WTC11 (cell line): ENCODE data around the gene ARL15. TPM values are rescaled to one million over a fixed set of nuclear protein-coding genes. Genes with fewer than 3 reads are reported as not detected.

Experiments used
- ATAC-seq: fragments of 200-7000 bp; cut with Tn5 transposase; 2 replicates; pipeline ENCODE4 v1.10.0; 2021; ENCODE audit warnings: mild to moderate bottlenecking, moderate library complexity
- CTCF ChIA-PET: fragments of 300-600 bp; sonication (Branson Sonifier 250); formaldehyde crosslinking; loops from one replicate; lab custom pipeline; 2021; ENCODE audit warnings: antibody characterized with exemption; lab: Charles Lee
- POLR2A ChIA-PET: fragments of 350-600 bp; sonication (Branson Sonifier 250); formaldehyde crosslinking; loops from one replicate; lab custom pipeline; 2021; ENCODE audit warnings: antibody characterized with exemption; lab: Charles Lee
- DNase-seq: peaks from one replicate; pipeline ENCODE4 v3.0.0; 2021; ENCODE audit warnings: low spot score
- H3K27ac Mint-ChIP-seq: 2 replicates; pipeline ENCODE4 v1.8.0; 2021; ENCODE audit warnings: mixed read lengths
- H3K27me3 Mint-ChIP-seq: 2 replicates; pipeline ENCODE4 v1.8.0; 2021; ENCODE audit warnings: low read depth, mild to moderate bottlenecking, moderate library complexity, mixed read lengths
- H3K36me3 Mint-ChIP-seq: 2 replicates; pipeline ENCODE4 v1.8.0; 2021; ENCODE audit warnings: mixed read lengths
- H3K4me1 Mint-ChIP-seq: 2 replicates; pipeline ENCODE4 v1.8.0; 2022; ENCODE audit warnings: mixed read lengths
- H3K4me3 Mint-ChIP-seq: 2 replicates; pipeline ENCODE4 v1.8.0; 2021; ENCODE audit warnings: mild to moderate bottlenecking, moderate library complexity, mixed read lengths
- H3K9me3 Mint-ChIP-seq: 2 replicates; pipeline ENCODE4 v1.8.0; 2021; ENCODE audit warnings: mixed read lengths
- CDX4 ChIP-seq: fragments of 250-450 bp; sonication (Bioruptor Pico); IDR thresholded peaks from 2 replicates; pipeline ENCODE4 v1.9.0; 2021; ENCODE audit warnings: moderate library complexity, mild to moderate bottlenecking, inconsistent platforms, borderline replicate concordance
- CREB1 ChIP-seq: sonication (generic); formaldehyde crosslinking; IDR thresholded peaks from 2 replicates; pipeline ENCODE4 v1.8.0; 2023; ENCODE audit warnings: mild to moderate bottlenecking, missing genetic modification reagents
- GRHL2 ChIP-seq: fragments of 250-450 bp; sonication (Bioruptor Pico); IDR thresholded peaks from 2 replicates; pipeline ENCODE4 v1.8.0; 2022; ENCODE audit warnings: mild to moderate bottlenecking, moderate library complexity; ENCODE audit not compliant: insufficient replicate concordance, severe bottlenecking
- HMGA2 ChIP-seq: fragments of 250-450 bp; sonication (Bioruptor Pico); IDR thresholded peaks from 2 replicates; pipeline ENCODE4 v1.4.0; 2021; ENCODE audit warnings: mild to moderate bottlenecking, moderate library complexity
- IRF1 ChIP-seq: sonication (generic); formaldehyde crosslinking; IDR thresholded peaks from 2 replicates; pipeline ENCODE4 v1.8.0; 2023; ENCODE audit warnings: missing genetic modification reagents
- NFYB ChIP-seq: sonication (generic); formaldehyde crosslinking; conservative IDR thresholded peaks from 2 replicates; pipeline ENCODE4 v1.8.0; 2022; ENCODE audit warnings: low read depth, missing genetic modification reagents
- NR1H2 ChIP-seq: sonication (generic); formaldehyde crosslinking; IDR thresholded peaks from 2 replicates; pipeline ENCODE4 v1.9.0; 2021; ENCODE audit warnings: mild to moderate bottlenecking, moderate library complexity, missing genetic modification reagents
- NR3C1 ChIP-seq: sonication (generic); formaldehyde crosslinking; conservative IDR thresholded peaks from 2 replicates; pipeline ENCODE4 v1.8.1; 2023; ENCODE audit warnings: low read depth, mild to moderate bottlenecking, missing genetic modification reagents
- OVOL2 ChIP-seq: fragments of 250-450 bp; sonication (Bioruptor Pico); IDR thresholded peaks from 2 replicates; pipeline ENCODE4 v1.9.0; 2021; ENCODE audit warnings: mild to moderate bottlenecking, borderline replicate concordance
- RORB ChIP-seq: fragments of 250-450 bp; sonication (Bioruptor Pico); IDR thresholded peaks from 2 replicates; pipeline ENCODE4 v1.9.0; 2021; ENCODE audit warnings: mild to moderate bottlenecking
- SOX15 ChIP-seq: fragments of 250-450 bp; sonication (Bioruptor Pico); IDR thresholded peaks from 2 replicates; pipeline ENCODE4 v1.9.0; 2021; ENCODE audit warnings: mild to moderate bottlenecking
- SP1 ChIP-seq: sonication (generic); formaldehyde crosslinking; conservative IDR thresholded peaks from 2 replicates; pipeline ENCODE4 v1.8.1; 2022; ENCODE audit warnings: missing genetic modification reagents
- TCF7 ChIP-seq: sonication (generic); formaldehyde crosslinking; IDR thresholded peaks from 2 replicates; pipeline ENCODE4 v1.8.0; 2022; ENCODE audit warnings: mild to moderate bottlenecking, low read depth, missing genetic modification reagents, moderate library complexity
- ZMAT4 ChIP-seq: fragments of 250-450 bp; sonication (Bioruptor Pico); IDR thresholded peaks from 2 replicates; pipeline ENCODE4 v1.9.0; 2021; ENCODE audit warnings: mild to moderate bottlenecking
- ZNF219 ChIP-seq: sonication (generic); formaldehyde crosslinking; IDR thresholded peaks from 2 replicates; pipeline ENCODE4 v1.8.0; 2023; ENCODE audit warnings: missing genetic modification reagents, mild to moderate bottlenecking, borderline replicate concordance
- ZNF317 ChIP-seq: sonication (generic); formaldehyde crosslinking; IDR thresholded peaks from 2 replicates; pipeline ENCODE4 v1.8.1; 2023; ENCODE audit warnings: low read depth, mild to moderate bottlenecking, moderate library complexity, missing genetic modification reagents, borderline replicate concordance
- ZSCAN18 ChIP-seq: fragments of 250-450 bp; sonication (Bioruptor Pico); IDR thresholded peaks from 2 replicates; pipeline ENCODE4 v2.1.2; 2022; ENCODE audit warnings: mild to moderate bottlenecking, moderate library complexity
- total RNA-seq: library from RNA; stranded (reverse); gene quantifications from 3 replicates; pipeline ENCODE4 v1.2.3, GENCODE V29; 2021
- TF ChIP-seq, protein P1 (sequence below): sonication (generic); formaldehyde crosslinking; IDR thresholded peaks from 2 replicates; pipeline ENCODE4 v1.8.0; 2023; ENCODE audit warnings: missing genetic modification reagents, mild to moderate bottlenecking, borderline replicate concordance
- TF ChIP-seq, protein P2 (sequence below): sonication (generic); formaldehyde crosslinking; IDR thresholded peaks from 2 replicates; pipeline ENCODE4 v1.8.1; 2023; ENCODE audit warnings: mild to moderate bottlenecking, missing genetic modification reagents, moderate library complexity
- TF ChIP-seq, protein P3 (sequence below): sonication (generic); formaldehyde crosslinking; IDR thresholded peaks from 2 replicates; pipeline ENCODE4 v1.8.1; 2023; ENCODE audit warnings: mild to moderate bottlenecking, missing genetic modification reagents
- TF ChIP-seq, protein P4 (sequence below): sonication (generic); formaldehyde crosslinking; IDR thresholded peaks from 2 replicates; pipeline ENCODE4 v1.8.0; 2022; ENCODE audit warnings: mild to moderate bottlenecking, missing genetic modification reagents

ARL15 gene
- total RNA-seq, 1 experiment from 2014 or later, result 20.1 TPM

DNA sequence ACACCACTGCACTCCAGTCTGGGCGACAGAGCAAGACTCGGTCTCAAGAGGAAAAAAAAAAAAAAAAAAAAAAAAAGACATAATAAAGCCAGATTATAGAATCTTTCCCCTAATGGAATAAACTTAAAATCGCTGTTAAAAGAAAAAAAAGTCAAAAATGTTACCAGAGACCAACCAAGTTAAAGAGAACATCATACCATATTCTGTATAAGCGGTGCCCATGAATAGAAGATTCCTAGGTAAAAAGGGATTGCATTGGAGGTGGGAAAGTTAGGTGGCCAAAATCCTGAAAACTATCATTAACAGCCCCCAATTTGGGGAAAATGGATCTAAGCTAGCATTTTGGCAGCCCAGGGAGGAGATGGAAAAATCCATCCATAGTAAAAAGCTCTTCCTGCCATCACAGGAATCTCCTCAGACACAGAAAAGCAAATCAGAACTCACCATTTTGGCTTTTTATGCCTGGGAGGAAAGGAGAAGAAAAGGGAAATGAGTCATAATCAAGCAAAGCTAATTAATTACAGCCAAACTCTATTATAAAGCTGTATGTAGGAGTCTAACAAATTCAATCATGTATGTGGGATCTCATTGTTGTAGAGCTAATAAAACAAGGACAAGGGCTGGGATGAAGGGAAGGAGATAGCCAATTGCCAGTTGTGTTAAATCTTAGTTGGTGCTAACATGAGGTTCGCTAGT, 363.8 kb downstream of the ARL15 start:
- ChIA-PET POLR2A (no interaction called here), CTCF (no interaction called here)
- no peaks in the 10 kb centered on the region; the same call in 1 of the 2 replicates for H3K36me3 Mint-ChIP-seq
- ATAC-seq, result no peak
- H3K4me1 Mint-ChIP-seq, result peaks cover 60% of the 10 kb centered on the region
- DNase-seq, result no peak
- H3K27me3 Mint-ChIP-seq, result no peaks in the 10 kb centered on the region
- H3K27ac Mint-ChIP-seq, result peak overlapping the region; percentile 52; the same call in 1 of the 2 replicates
- no peak for TF ChIP-seq SOX15 (CRISPR knock-in tag)
- no peak for TF ChIP-seq CDX4
- no peak for TF ChIP-seq ZMAT4 (CRISPR knock-in tag)
- no peak for TF ChIP-seq OVOL2 (CRISPR knock-in tag)
- no peak for TF ChIP-seq RORB (CRISPR knock-in tag)
- TF ChIP-seq, protein P1, sequence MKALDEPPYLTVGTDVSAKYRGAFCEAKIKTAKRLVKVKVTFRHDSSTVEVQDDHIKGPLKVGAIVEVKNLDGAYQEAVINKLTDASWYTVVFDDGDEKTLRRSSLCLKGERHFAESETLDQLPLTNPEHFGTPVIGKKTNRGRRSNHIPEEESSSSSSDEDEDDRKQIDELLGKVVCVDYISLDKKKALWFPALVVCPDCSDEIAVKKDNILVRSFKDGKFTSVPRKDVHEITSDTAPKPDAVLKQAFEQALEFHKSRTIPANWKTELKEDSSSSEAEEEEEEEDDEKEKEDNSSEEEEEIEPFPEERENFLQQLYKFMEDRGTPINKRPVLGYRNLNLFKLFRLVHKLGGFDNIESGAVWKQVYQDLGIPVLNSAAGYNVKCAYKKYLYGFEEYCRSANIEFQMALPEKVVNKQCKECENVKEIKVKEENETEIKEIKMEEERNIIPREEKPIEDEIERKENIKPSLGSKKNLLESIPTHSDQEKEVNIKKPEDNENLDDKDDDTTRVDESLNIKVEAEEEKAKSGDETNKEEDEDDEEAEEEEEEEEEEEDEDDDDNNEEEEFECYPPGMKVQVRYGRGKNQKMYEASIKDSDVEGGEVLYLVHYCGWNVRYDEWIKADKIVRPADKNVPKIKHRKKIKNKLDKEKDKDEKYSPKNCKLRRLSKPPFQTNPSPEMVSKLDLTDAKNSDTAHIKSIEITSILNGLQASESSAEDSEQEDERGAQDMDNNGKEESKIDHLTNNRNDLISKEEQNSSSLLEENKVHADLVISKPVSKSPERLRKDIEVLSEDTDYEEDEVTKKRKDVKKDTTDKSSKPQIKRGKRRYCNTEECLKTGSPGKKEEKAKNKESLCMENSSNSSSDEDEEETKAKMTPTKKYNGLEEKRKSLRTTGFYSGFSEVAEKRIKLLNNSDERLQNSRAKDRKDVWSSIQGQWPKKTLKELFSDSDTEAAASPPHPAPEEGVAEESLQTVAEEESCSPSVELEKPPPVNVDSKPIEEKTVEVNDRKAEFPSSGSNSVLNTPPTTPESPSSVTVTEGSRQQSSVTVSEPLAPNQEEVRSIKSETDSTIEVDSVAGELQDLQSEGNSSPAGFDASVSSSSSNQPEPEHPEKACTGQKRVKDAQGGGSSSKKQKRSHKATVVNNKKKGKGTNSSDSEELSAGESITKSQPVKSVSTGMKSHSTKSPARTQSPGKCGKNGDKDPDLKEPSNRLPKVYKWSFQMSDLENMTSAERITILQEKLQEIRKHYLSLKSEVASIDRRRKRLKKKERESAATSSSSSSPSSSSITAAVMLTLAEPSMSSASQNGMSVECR (CRISPR knock-in tag), result no peak
- TF ChIP-seq CREB1 (CRISPR knock-in tag), result no peak
- TF ChIP-seq GRHL2 (CRISPR knock-in tag), result no peak
- TF ChIP-seq, protein P2, sequence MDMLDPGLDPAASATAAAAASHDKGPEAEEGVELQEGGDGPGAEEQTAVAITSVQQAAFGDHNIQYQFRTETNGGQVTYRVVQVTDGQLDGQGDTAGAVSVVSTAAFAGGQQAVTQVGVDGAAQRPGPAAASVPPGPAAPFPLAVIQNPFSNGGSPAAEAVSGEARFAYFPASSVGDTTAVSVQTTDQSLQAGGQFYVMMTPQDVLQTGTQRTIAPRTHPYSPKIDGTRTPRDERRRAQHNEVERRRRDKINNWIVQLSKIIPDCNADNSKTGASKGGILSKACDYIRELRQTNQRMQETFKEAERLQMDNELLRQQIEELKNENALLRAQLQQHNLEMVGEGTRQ, result no peak
- no peak for TF ChIP-seq ZNF219 (CRISPR knock-in tag)
- TF ChIP-seq ZNF317 (CRISPR knock-in tag), result no peak
- no peak for TF ChIP-seq HMGA2 (CRISPR knock-in tag)
- no peak for TF ChIP-seq NR1H2 (CRISPR knock-in tag)
- TF ChIP-seq, protein P3, sequence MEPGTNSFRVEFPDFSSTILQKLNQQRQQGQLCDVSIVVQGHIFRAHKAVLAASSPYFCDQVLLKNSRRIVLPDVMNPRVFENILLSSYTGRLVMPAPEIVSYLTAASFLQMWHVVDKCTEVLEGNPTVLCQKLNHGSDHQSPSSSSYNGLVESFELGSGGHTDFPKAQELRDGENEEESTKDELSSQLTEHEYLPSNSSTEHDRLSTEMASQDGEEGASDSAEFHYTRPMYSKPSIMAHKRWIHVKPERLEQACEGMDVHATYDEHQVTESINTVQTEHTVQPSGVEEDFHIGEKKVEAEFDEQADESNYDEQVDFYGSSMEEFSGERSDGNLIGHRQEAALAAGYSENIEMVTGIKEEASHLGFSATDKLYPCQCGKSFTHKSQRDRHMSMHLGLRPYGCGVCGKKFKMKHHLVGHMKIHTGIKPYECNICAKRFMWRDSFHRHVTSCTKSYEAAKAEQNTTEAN (CRISPR knock-in tag), result no peak
- no peak for TF ChIP-seq NFYB (CRISPR knock-in tag)
- TF ChIP-seq NR3C1 (CRISPR knock-in tag), result no peak
- H3K9me3 Mint-ChIP-seq, result peaks cover 5% of the 10 kb centered on the region
- no peak overlapping the region for H3K4me3 Mint-ChIP-seq

DNA sequence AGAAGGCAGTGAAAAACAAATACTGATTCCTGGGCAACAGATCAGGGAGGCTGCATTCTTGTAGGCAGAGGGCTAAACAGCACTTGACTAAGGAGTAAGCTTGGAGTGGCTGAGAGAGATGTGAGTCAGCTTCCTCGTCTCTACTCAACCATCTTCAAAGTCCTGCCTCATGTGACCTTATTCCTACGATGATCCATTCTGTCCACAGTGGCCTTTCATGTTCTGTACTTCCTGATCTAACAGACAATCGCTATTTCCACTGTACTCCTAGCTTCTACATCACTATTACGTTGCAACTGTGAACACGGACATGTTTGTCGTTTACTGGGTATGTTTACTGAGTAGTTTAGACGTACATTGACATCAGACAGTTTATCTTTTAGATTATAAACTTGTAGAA, 365.4 kb downstream of the ARL15 start:
- Mint-ChIP-seq H3K36me3 (no peaks in the 10 kb centered on the region; the same call in 1 of the 2 replicates), H3K4me3 (no peak overlapping the region), H3K9me3 (peaks cover 5% of the 10 kb centered on the region), H3K4me1 (peaks cover 53% of the 10 kb centered on the region), H3K27me3 (no peaks in the 10 kb centered on the region), H3K27ac (peak overlapping the region; percentile 39)
- DNase-seq, result no peak
- ATAC-seq, result no peak
- ChIA-PET CTCF (no interaction called here), POLR2A (no interaction called here)
- TF ChIP-seq TCF7 (no peak), IRF1 (CRISPR knock-in tag) (no peak), ZSCAN18 (CRISPR knock-in tag) (no peak), SP1 (no peak)
- TF ChIP-seq, protein P3 (CRISPR knock-in tag), result no peak
- TF ChIP-seq, protein P4, sequence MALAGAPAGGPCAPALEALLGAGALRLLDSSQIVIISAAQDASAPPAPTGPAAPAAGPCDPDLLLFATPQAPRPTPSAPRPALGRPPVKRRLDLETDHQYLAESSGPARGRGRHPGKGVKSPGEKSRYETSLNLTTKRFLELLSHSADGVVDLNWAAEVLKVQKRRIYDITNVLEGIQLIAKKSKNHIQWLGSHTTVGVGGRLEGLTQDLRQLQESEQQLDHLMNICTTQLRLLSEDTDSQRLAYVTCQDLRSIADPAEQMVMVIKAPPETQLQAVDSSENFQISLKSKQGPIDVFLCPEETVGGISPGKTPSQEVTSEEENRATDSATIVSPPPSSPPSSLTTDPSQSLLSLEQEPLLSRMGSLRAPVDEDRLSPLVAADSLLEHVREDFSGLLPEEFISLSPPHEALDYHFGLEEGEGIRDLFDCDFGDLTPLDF (CRISPR knock-in tag), result no peak
